Adipocyte (in vitro differentiated cells): ENCODE results near the gene TSPAN5.

Experiments used
- DNase-seq: peaks from one replicate; pipeline ENCODE4 v3.0.0-alpha.2; 2015; ENCODE audit warnings: low read depth
- H3K27me3 ChIP-seq: replicated peaks from 2 replicates; pipeline ENCODE4 v1.7.0; 2013; ENCODE audit warnings: mild to moderate bottlenecking, low read length, moderate library complexity; ENCODE audit not compliant: control insufficient read depth, insufficient read depth
- H3K36me3 ChIP-seq: 2 replicates; pipeline ENCODE4 v1.7.0; 2013; ENCODE audit warnings: low read length, mild to moderate bottlenecking, moderate library complexity; ENCODE audit not compliant: control insufficient read depth, insufficient read depth, severe bottlenecking
- H3K4me1 ChIP-seq: 2 replicates; pipeline ENCODE4 v1.7.0; 2013; ENCODE audit warnings: mild to moderate bottlenecking, low read length, moderate library complexity; ENCODE audit not compliant: control insufficient read depth, insufficient read depth
- H3K4me3 ChIP-seq: 2 replicates; pipeline ENCODE4 v1.7.0; 2013; ENCODE audit warnings: mild to moderate bottlenecking, low read length, moderate library complexity
- H3K9ac ChIP-seq: 2 replicates; pipeline ENCODE4 v1.7.0; 2013; ENCODE audit warnings: mild to moderate bottlenecking, low read length, moderate library complexity
- H3K9me3 ChIP-seq: 2 replicates; pipeline ENCODE4 v1.7.0; 2013; ENCODE audit warnings: mild to moderate bottlenecking, low read length, moderate library complexity; ENCODE audit not compliant: control insufficient read depth

TSPAN5 gene

GRCh38 chr4:98686847-98687246 is 28.4 kb upstream of the TSPAN5 start:
- H3K4me1 ChIP-seq = peaks cover 4% of the 10 kb centered on the region
- H3K9me3 ChIP-seq = no peaks in the 10 kb centered on the region
- no peak overlapping the region for H3K4me3 ChIP-seq
- H3K9ac ChIP-seq = no peak overlapping the region
- no peak for DNase-seq
- no peaks in the 10 kb centered on the region for H3K36me3 ChIP-seq
- H3K27me3 ChIP-seq = no peaks in the 10 kb centered on the region

- Histone ChIP-seq H3K9me3 (no peaks in the 10 kb centered on the region), H3K36me3 (no peaks in the 10 kb centered on the region), H3K4me1 (peaks cover 4% of the 10 kb centered on the region), H3K9ac (no peak overlapping the region), H3K4me3 (no peak overlapping the region), H3K27me3 (no peaks in the 10 kb centered on the region)
- no peak for DNase-seq
Measured at GRCh38 chr4:98686043-98686707, 27.8 kb upstream of the TSPAN5 start.

- Histone ChIP-seq H3K27me3 (no peaks in the 10 kb centered on the region), H3K36me3 (no peaks in the 10 kb centered on the region), H3K9me3 (no peaks in the 10 kb centered on the region), H3K4me3 (no peak overlapping the region), H3K4me1 (peaks cover 4% of the 10 kb centered on the region), H3K9ac (no peak overlapping the region)
- no peak for DNase-seq
Measured at GRCh38 chr4:98685225-98686042, 27.0 kb upstream of the TSPAN5 start.

GRCh38 chr4:98682719-98683118 is 24.3 kb upstream of the TSPAN5 start:
- H3K4me1 ChIP-seq = peaks cover 4% of the 10 kb centered on the region
- DNase-seq = peak; percentile 13
- no peaks in the 10 kb centered on the region for H3K9me3 ChIP-seq
- H3K9ac ChIP-seq = no peak overlapping the region
- no peaks in the 10 kb centered on the region for H3K27me3 ChIP-seq
- H3K4me3 ChIP-seq = no peak overlapping the region
- no peaks in the 10 kb centered on the region for H3K36me3 ChIP-seq

GRCh38 chr4:98680806-98681205 is 22.4 kb upstream of the TSPAN5 start:
- no peaks in the 10 kb centered on the region for H3K36me3 ChIP-seq
- H3K4me3 ChIP-seq = no peak overlapping the region
- no peaks in the 10 kb centered on the region for H3K27me3 ChIP-seq
- H3K9ac ChIP-seq = no peak overlapping the region
- H3K4me1 ChIP-seq = peaks cover 4% of the 10 kb centered on the region
- no peaks in the 10 kb centered on the region for H3K9me3 ChIP-seq
- no peak for DNase-seq

GRCh38 chr4:98679738-98680137 is 21.3 kb upstream of the TSPAN5 start:
- Histone ChIP-seq H3K4me1 (peaks cover 4% of the 10 kb centered on the region), H3K36me3 (no peaks in the 10 kb centered on the region), H3K27me3 (no peaks in the 10 kb centered on the region), H3K9ac (no peak overlapping the region), H3K9me3 (no peaks in the 10 kb centered on the region), H3K4me3 (no peak overlapping the region)
- DNase-seq = no peak

GRCh38 chr4:98677799-98678198 is 19.4 kb upstream of the TSPAN5 start:
- H3K4me3 ChIP-seq = no peak overlapping the region
- peak; percentile 7 for DNase-seq
- no peak overlapping the region for H3K9ac ChIP-seq
- H3K36me3 ChIP-seq = no peaks in the 10 kb centered on the region
- H3K9me3 ChIP-seq = no peaks in the 10 kb centered on the region
- H3K27me3 ChIP-seq = no peaks in the 10 kb centered on the region
- H3K4me1 ChIP-seq = peaks cover 4% of the 10 kb centered on the region

- no peaks in the 10 kb centered on the region for H3K27me3 ChIP-seq
- no peak overlapping the region for H3K4me3 ChIP-seq
- H3K9ac ChIP-seq = no peak overlapping the region
- no peaks in the 10 kb centered on the region for H3K4me1 ChIP-seq
- H3K9me3 ChIP-seq = no peaks in the 10 kb centered on the region
- no peak for DNase-seq
- H3K36me3 ChIP-seq = no peaks in the 10 kb centered on the region
Measured at GRCh38 chr4:98674404-98675173, 16.2 kb upstream of the TSPAN5 start.

- no peak overlapping the region for H3K4me3 ChIP-seq
- H3K9ac ChIP-seq = no peak overlapping the region
- no peaks in the 10 kb centered on the region for H3K9me3 ChIP-seq
- no peaks in the 10 kb centered on the region for H3K27me3 ChIP-seq
- H3K4me1 ChIP-seq = no peaks in the 10 kb centered on the region
- no peaks in the 10 kb centered on the region for H3K36me3 ChIP-seq
- DNase-seq = no peak
Measured at GRCh38 chr4:98673978-98674377, 15.6 kb upstream of the TSPAN5 start.

- H3K9ac ChIP-seq = no peak overlapping the region
- no peaks in the 10 kb centered on the region for H3K27me3 ChIP-seq
- H3K36me3 ChIP-seq = no peaks in the 10 kb centered on the region
- H3K9me3 ChIP-seq = no peaks in the 10 kb centered on the region
- H3K4me3 ChIP-seq = no peak overlapping the region
- H3K4me1 ChIP-seq = no peaks in the 10 kb centered on the region
- DNase-seq = no peak
Measured at GRCh38 chr4:98673288-98673644, 14.9 kb upstream of the TSPAN5 start.

GRCh38 chr4:98672583-98673287 is 14.3 kb upstream of the TSPAN5 start:
- no peaks in the 10 kb centered on the region for H3K36me3 ChIP-seq
- H3K4me3 ChIP-seq = no peak overlapping the region
- no peaks in the 10 kb centered on the region for H3K4me1 ChIP-seq
- H3K9ac ChIP-seq = no peak overlapping the region
- no peaks in the 10 kb centered on the region for H3K9me3 ChIP-seq
- DNase-seq = no peak
- H3K27me3 ChIP-seq = no peaks in the 10 kb centered on the region
